WI38 (cell line): Measurements from ENCODE around the gene IFIT3.

Experiments
- H3K4me3 ChIP-seq: 2 replicates; pipeline ENCODE4 v1.5.1; 2011; ENCODE audit warnings: low read depth, mild to moderate bottlenecking, control low read depth, low read length
- CTCF ChIP-seq: IDR thresholded peaks from 2 replicates; pipeline ENCODE4 v1.5.1; 2012; ENCODE audit warnings: low read depth, mild to moderate bottlenecking, control low read depth, low read length

Gene IFIT3

GRCh38 chr10:89330537-89331212, 2.9 kb downstream of the IFIT3 start:
- H3K4me3 ChIP-seq, result no peak overlapping the region

GRCh38 chr10:89331487-89332122, 3.8 kb downstream of the IFIT3 start:
- peak overlapping the region; percentile 59 for H3K4me3 ChIP-seq

More at GRCh38 chr10:89330537-89331212, 2.9 kb downstream of the IFIT3 start:
- TF ChIP-seq CTCF, result no peak

- peak overlapping the region; percentile 59 for H3K4me3 ChIP-seq
Measured at GRCh38 chr10:89332123-89332633, 4.4 kb downstream of the IFIT3 start.

DNA sequence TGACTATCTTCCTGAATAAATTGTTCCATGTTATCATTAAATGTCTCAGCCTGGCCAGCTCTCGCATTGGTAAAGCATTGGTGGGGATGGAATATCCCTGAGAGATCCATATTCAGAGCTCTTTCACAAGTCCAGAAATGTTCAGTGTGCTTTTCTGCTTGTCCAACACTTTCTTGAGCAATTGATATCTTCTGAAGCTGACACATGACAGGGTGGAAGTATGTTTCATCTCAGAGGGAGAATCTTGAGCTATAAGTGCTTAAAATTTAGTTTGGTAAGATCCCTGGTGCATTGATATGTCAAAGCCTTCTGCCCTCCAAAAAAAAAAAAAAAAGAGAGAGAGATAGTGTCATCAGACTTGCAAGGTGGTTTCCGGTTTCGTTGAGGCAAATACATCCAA, 7.4 kb downstream of the IFIT3 start:
- no peak overlapping the region for H3K4me3 ChIP-seq
- TF ChIP-seq CTCF, result no peak

More at GRCh38 chr10:89332123-89332633, 4.4 kb downstream of the IFIT3 start:
- no peak for TF ChIP-seq CTCF

DNA sequence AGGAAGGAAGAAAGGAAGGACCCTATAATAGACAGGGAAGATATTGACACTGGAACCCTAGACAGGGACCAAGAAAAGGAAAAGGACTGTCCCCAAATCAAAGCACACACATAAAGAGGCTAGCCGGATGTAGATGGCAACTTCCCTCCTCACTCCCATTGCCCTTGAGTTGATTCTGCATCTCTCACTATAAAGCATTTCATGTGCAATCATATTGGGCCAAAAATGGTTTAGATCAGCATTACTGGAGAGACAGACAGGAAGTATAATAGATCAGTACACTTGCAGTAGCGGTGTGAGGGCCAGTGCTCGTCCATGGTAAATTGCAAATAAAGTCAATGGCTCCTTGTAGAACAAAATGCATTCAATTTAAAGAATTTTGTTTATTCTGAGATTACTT, 8.4 kb downstream of the IFIT3 start:
- TF ChIP-seq CTCF, result no peak
- H3K4me3 ChIP-seq, result no peak overlapping the region

GRCh38 chr10:89337484-89337883, 9.7 kb downstream of the IFIT3 start:
- no peak overlapping the region for H3K4me3 ChIP-seq
- no peak for TF ChIP-seq CTCF

- no peak overlapping the region for H3K4me3 ChIP-seq
- TF ChIP-seq CTCF, result no peak
Measured at GRCh38 chr10:89338713-89339112, 10.9 kb downstream of the IFIT3 start.
